Stimulated activated CD8-positive, alpha-beta memory T cell treated with anti-CD3 and anti-CD28 coated beads, Interleukin-15, amount 100 ng/mL, for 1 hour (primary cell): ENCODE measurements around the gene HOXC6.
"Not testable (repeated sequence)": the region's sequence is repeated elsewhere in the genome, so short reads cannot be mapped to it uniquely, and the experiment has no call there.

ENCODE experiments used
- DNase-seq: peaks from one replicate; pipeline ENCODE4 v3.0.0-alpha.2; 2020; ENCODE audit warnings: low read depth

The HOXC6 gene

GRCh38 chr12:54041097-54041690, 13.0 kb downstream of the HOXC6 start:
- no peak for DNase-seq

- DNase-seq, result not testable (repeated sequence)
Observed at GRCh38 chr12:54042033-54042432, 13.8 kb downstream of the HOXC6 start.

DNA sequence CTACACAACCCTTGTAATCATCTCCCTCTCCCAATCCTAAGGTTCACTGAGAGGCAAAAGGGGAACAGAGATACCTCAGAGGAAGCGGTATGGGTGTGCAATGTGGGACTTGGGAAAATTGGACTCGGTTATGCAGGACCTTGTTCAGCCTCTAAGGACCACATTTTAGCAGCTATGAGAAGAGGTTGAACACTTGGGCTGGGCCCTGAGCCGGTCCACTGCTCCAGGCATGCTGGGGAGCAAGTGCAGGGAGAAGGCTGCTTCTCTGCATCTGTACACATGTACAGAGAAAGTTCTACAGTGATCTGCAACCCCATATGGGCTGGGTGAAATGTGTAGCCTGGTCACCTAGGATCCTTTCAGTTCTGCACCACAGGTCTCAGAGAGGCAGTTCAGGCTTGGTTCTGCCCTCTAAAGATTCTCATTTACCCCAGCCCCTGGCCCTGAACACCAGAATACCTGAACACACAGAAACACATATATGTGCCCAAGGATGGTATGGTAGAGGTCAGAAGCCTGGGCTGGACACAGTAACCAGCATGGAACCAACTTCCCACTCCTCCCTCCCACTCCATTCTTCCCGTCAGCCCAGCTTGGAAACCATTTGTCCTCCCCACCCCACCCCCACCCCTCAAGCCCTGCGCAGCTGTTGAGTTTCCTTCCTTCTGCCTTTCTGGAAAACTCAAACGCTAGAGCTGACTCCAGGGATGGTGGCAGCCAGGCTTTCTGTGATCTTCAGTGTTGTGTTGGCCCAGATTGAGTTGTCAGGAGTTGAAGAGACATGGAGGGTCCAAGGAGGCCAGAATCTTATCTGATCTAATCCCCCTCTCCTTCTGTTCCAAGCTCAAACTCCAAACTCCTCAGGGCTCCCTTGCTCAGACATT, 15.0 kb downstream of the HOXC6 start:
- no peak for DNase-seq

DNA sequence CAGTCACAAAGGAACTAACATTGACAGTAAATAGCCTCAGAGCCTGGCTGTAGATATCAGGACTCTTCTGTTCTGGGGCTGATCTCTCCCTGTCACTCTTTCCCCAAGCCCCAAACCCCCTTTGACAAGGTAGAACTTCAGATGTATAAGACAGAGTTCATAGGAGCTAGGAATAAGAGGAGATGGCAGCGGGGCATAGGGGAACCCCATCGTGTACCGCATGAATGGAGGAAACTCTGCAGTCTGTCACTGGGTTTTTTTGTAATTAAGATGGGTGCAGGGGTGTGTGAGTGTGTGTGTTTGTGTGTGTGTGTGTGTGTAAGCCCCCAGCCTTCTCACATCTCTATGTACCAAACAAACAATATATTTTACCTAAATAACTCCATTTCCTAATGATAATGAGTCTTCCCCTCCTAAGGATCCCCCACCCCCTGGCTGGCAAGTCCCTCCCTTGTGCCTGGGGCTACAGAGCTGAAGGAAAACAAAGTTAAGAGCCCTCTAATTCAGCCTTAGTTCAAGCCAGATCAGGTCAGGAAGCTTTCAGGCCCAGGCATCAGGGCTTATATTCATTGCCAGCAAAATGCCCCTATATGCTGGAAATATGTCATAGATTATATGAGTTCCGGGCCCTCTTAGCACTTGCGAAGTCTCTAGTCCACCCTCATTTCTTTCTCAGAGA, 16.3 kb downstream of the HOXC6 start:
- no peak for DNase-seq

GRCh38 chr12:54045401-54045800, 17.2 kb downstream of the HOXC6 start:
- DNase-seq, result no peak

DNA sequence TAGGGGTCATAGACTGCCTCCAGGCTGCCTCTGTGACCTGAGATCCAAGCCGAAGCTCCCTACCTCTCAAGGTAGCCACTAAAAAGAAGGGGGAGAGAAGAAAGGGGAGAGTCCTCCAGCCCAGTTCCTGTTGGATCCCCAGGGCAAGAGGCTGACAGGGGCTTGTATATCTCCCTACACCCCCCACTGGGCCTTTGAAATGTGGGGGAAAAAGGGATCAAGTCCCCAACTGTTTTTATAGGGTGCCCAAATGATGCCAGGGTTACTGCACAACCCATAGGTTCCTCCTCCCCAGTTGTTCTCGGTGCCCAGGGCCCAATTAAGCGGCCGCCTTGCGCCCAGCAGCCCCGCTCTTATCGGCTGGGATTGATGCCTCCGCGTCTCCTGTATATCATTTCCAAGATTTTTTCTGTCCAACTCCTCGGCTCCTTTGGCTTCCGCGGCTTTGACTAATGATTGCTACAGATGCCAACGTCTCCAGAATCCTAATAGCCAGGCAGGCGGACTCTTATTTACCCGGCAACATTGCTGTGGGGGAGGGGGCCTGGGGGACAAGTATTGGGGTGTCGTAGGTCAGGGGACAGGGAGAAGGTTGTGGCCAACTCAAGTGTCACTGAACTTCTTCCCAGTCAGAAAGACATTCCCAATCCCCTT, 17.8 kb downstream of the HOXC6 start:
- DNase-seq, result no peak

DNA sequence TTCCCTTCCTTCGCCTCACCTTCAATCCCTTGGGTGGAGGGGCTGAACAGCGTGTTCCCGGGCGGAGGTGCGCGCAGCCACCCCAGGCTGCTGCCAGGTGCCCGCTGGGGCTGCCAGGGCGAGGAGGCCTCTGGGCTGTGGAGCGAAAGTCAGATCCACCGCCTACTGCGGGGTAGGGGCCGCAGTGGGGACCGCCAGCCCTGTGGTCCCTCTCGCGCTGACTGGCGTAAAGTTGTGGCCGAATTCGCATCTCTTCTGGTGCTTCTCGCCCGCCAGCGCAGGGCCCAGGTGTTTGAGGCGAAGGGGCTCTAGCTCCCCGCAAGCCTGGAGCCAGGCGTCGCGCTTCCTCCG, 18.5 kb downstream of the HOXC6 start:
- DNase-seq, result no peak

DNA sequence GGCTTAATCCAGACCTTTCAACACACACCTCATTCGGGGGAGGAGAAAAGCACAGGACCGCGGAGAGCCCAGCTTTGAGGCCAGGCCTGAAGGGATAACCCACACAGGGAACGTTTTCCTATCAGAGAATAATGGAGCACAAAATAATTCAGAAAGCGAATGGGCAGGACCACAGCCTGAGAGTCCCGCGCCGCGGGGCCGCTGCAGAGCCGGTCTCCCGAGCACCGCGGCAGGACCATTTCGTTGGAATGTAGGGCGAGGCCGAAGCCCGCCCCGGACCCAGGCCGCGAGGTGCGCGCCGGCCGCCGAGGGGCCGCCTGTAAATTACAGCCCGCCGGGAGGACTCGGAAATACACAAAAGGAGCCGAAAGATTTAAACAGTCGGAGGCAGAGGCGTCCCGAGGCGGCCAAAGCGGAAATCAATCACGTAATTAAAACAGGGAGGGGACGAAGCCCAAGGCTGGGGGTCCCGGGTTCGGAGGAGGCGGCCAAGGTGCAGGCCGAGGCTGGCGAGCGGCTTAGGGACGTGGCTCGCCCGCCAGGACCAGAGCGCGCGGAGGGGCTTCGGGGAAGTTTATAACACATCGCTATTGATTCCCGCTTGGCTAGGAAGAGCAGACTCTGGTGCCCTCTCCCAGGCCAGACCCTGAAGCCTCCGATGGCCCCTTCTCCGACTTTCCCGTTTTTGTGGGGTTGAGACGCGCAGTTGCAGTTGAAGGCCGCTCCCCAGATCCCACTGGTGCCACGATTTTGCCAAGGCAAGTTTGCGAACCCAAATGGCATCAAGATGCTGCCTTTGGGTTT, 19.1 kb downstream of the HOXC6 start:
- DNase-seq, result no peak

- DNase-seq, result no peak
Observed at GRCh38 chr12:54047964-54048303, 19.7 kb downstream of the HOXC6 start.

GRCh38 chr12:54048406-54049093, 20.3 kb downstream of the HOXC6 start:
- DNase-seq, result no peak

DNA sequence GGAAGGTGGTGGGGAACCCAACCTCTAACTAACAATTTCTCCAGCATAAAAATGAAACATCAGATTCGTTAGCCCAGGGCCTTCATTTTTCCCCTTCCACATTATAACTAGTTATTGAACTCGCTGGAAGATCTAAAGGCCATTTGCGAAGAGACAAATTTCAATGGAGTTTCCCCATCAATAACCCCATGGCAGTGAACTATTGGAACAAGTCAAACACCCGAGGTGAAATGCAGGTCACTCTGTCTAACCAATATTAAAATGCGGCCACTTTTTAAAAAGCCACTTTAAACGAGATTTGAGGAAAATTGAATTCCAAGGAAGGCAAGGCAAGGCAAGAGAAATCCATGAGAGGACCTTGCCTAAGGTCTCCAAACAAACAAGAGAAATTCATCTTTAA, 20.9 kb downstream of the HOXC6 start:
- no peak for DNase-seq

DNA sequence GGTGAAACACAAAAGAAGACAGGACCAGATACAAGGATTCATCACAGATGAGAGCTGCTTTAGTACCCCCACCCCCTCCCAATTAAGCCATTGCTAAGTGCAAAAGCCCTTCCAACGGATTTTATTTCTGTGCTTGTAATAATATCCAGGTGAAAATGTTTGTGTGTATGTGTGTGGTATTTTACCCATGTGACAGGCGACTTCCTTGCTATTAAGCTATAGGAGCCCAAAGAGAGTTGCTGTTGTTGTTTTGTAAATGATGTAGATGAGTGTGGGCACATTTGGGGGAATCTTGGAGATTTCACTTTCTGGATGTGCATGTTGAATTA, 22.2 kb downstream of the HOXC6 start:
- DNase-seq, result no peak

- no peak for DNase-seq
Observed at GRCh38 chr12:54051026-54051842, 23.0 kb downstream of the HOXC6 start.

GRCh38 chr12:54051874-54052437, 23.7 kb downstream of the HOXC6 start:
- DNase-seq, result no peak

DNA sequence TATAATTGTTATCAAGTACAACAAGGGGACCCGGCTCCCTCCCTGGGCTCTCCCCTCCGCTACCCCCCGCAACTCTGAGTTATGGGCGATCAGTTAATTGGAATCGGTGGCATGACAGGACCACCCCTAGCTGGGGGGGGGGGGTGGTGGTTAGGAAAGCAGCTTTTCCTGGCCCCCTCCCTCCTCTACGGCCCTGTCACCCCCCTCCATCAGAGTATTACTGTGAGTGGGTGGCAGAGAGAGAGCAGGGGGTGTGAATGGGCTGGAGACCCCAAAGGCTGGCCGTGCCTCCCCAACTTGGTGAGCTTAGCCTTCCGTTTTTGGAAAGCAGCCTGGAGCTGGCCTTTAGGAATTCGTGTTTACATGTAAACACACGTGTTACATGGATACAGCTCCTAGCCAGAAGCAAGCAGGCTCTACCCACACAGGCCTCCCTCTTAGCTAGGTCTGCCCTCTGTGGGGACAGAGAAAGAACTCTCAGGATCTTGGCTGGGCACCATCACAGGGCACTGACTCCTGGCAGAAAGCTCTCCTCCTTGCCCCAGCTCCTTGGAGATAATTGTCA, 24.3 kb downstream of the HOXC6 start:
- DNase-seq, result no peak

GRCh38 chr12:54053003-54053750, 24.9 kb downstream of the HOXC6 start:
- DNase-seq, result no peak

- no peak for DNase-seq
Observed at GRCh38 chr12:54053751-54054741, 25.8 kb downstream of the HOXC6 start, which contains the start of gene HOXC4. HOXC4 (plus strand) TSS chr12:54053835; CDS start chr12:54053923, 88 bp downstream.

DNA sequence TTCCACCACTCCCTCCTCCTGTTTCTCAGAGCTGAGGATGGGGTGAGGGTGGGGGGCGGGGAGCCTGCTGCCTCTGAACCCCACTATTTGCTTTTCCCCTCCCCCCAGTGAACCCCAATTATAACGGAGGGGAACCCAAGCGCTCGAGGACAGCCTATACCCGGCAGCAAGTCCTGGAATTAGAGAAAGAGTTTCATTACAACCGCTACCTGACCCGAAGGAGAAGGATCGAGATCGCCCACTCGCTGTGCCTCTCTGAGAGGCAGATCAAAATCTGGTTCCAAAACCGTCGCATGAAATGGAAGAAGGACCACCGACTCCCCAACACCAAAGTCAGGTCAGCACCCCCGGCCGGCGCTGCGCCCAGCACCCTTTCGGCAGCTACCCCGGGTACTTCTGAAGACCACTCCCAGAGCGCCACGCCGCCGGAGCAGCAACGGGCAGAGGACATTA, 26.5 kb downstream of the HOXC6 start:
- no peak for DNase-seq
